GM18873 (cell line): ENCODE measurements around the gene SH3RF2.
"Not testable (repeated sequence)": the region's sequence is repeated elsewhere in the genome, so short reads cannot be mapped to it uniquely, and the experiment has no call there.

Source experiments
- ATAC-seq: cut with Tn5 transposase; IDR thresholded peaks from one replicate; pipeline ENCODE4 v1.9.1; 2021; ENCODE audit warnings: mild to moderate bottlenecking, moderate library complexity, moderate number of reproducible peaks; ENCODE audit not compliant: unreplicated experiment, low FRiP score

The SH3RF2 gene

GRCh38 chr5:146001544-146002190, 65.3 kb downstream of the SH3RF2 start:
- ATAC-seq, result no peak

GRCh38 chr5:146002491-146002890, 66.1 kb downstream of the SH3RF2 start:
- no peak for ATAC-seq

DNA sequence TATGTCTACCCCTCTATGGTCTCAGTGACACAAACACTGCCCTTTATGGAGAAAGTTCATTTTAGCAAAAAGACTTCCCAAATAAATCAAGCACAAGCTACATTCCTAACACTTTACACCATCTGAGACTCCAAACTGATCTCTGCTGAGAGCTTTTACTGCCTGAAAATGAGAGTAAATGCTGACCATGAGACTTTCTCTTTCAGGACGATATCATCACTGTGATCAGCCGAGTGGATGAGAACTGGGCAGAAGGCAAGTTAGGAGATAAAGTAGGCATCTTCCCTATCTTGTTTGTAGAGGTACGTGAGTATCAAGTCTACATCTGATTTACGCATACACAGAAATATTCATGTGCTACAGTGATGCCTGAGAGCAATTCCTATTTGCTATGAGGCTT, 67.5 kb downstream of the SH3RF2 start:
- no peak for ATAC-seq

GRCh38 chr5:146005264-146005663, 68.9 kb downstream of the SH3RF2 start:
- no peak for ATAC-seq

- ATAC-seq, result no peak
These were observed 69.3 kb downstream of the SH3RF2 start for GRCh38 chr5:146005723-146006122.

DNA sequence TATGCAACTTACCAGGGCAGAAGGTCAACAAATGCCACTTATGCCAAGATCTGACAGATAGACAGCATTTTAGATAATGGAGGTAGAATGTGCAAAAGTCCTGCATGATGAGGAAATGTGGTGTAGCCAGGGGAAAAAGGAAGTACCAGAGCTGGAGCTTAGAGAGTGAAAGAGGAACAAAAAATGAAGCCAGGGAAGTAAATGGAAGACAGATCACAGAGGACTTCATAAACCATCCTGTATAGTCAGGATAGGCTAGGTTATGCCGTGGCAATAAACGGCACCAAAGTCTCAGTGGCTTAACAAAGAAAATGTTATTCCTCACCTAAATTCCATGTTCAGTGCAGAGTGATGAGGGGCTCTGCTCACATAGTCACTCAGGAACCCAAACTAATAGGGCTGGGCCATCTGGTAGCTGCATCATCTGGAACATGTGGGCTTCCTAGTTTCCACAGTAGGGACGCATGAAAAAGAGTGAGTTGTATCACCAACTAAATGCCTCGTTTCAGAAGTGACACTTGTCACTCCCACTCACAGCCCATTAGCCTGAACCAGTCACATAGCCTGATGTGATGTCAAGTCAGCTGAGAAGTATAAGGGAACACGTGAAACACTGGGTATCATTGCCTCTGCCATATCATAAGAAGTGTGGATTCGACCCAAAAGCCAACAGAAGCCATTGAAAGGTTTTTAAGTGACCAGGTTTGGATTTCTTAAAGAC, 70.3 kb downstream of the SH3RF2 start:
- no peak for ATAC-seq

DNA sequence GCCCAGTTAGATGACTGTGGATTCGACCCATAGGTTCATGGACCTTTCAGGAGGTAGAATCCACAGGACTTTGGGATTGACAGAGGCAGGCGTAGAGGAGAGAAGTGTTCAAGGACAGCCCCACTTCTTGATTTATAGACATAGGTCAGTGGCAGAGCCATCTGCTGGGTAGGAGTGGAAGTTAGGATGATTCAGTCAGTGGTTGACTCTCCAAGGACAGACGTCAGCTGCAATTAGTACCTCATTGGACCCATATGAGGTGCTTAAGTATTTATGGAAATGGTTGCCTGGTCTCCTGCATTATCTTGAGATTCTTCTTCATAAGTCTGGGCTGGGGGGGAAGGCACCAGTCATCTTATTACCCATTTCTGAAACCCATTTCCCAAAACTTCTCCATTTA, 70.9 kb downstream of the SH3RF2 start:
- ATAC-seq, result no peak

DNA sequence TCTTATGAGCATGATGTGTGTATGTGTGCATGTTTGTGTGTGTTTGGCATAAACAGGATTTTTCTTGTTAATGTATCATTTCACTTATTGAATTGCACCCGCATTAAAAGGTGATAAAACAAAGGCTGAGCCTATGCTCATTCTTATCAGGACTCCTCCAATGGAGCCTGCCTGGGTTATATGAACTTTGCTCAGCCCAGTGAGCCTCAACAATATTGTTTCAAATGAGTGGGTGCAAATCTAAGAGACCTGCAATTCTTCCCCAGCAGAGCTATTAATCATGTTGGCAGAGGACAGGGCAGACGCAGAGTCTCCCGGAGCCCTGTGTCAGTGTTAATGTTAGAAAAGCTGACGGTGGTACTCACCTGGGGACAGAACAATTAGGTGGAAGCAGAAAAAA, 71.6 kb downstream of the SH3RF2 start:
- no peak for ATAC-seq

DNA sequence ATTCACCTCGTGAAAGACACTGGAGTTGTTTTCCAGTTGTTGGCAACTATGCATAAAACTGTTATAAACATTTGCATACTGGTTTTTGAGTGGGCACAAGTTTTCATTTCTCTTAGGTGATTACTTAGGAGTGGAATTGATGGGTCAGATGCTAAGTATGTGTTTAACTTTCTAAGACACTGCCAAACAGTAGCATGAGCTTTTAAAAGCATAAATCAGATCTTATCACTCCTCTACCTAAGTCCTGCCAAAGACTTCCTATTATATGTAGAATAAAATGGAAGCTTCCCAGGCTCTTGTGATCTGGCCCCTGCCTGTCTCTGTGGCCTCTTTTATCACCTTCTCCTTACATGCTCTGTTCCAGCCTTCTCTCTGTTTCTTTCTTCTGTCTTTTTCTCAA, 72.6 kb downstream of the SH3RF2 start:
- no peak for ATAC-seq

GRCh38 chr5:146010447-146010846, 74.1 kb downstream of the SH3RF2 start:
- ATAC-seq, result not testable (repeated sequence)

GRCh38 chr5:146013761-146014160, 77.4 kb downstream of the SH3RF2 start:
- ATAC-seq, result no peak

DNA sequence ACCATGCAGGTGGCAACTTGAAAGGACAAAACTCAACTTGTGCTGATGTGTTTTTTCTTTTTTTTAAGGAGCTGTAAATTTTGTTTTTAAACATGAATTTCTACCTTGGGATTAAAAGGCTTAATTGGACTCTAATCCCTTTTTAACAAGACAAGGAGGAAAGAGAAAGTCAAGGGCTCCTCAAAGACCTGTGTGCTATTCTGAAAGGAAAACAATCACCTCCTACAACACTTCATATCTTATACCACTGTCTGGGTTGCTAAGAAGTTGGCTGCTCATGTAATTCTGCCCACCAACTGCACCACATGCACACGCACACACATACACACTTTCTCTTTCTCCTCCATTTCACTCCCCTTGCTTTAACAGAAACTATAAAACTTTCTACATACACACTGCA, 78.6 kb downstream of the SH3RF2 start:
- no peak for ATAC-seq

DNA sequence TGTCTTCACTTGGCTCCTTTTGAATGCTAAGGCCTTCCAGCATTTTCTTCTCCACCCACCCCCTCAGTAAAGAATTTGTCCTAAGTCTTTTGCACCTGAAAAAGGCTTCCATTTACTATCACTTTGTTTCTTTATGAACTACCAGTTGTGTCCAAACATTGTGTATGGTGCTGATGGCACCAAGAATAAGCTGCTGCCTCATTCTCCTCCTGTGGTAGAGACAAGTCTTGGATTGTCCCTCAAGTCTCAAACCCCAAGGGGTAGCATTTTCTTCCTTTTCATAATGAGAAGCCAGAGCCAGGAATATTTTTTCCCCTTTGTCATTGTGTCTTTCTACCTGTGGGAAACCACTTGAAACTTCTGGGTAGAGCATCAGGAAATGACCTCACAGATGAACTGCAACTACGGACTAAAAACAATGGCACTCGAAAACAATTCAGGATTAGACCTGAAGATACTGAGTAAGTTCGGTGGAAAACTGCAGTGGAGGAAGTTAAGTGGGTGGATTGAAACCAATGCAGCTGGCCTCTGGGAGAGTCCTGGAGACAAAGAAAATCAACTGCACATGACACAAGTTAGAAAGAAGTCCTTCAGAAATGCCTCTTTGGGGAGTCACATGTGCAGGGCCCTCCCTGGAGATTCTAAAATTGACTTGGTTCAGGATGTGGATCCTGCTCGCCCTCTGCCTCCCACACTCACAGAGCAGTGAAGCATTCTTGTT, 80.5 kb downstream of the SH3RF2 start:
- ATAC-seq, result no peak

DNA sequence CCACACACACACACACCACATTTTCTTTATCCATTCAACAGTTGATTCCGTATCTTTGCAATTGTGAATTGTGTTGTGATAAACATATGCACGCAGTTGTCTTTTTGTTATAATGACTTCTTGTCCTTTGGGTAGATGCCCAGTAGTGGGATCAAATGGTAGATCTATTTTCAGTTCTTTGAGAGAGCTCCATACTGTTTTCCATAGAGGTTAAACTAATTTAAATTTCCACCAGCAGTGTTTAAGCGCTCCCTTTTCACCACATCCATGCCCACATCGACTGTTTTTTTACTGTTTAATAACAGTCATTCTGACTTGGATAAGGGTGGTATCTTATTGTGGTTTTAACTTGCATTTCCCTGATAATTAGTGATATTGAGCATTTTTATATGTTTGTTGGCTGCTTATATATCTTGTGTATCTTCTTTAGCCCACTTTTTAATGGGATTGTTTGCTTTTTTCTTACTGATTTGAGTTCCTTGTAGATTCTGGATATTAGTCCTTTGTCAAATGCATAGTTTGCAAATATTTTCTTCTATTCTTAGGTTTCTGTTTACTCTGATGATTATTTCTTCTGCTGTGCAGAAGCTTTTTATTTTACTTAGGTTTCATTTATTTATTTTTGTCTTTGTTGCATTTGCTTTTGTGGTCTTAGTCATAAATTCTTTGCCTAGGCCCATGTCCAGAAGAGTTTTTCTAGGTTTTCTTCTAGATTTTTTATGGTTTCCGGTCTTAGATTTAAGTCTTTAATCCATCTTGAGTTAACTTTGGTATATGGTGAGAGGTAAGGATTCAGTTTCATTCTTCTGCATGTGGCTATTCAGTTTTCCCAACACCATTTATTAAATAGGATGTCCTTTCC, 82.4 kb downstream of the SH3RF2 start:
- ATAC-seq, result no peak

DNA sequence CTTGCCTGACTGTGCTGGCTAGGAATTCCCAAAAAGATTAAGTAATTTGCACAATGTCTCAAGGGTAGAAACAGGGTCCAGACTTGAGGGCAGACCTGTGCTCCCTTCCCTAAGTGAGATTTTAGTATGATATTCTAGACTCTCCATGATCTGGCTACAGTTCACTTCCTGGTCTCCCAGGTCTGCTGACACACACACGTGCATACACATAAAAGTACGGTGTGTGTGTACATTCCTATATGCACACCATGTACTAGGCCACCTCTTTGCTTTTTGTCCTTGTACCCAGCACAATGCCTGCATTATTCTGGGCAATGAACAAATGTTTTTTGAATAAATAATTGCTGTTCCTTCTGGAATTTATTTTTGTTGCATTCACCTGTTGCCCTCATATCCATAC, 83.7 kb downstream of the SH3RF2 start:
- ATAC-seq, result no peak

DNA sequence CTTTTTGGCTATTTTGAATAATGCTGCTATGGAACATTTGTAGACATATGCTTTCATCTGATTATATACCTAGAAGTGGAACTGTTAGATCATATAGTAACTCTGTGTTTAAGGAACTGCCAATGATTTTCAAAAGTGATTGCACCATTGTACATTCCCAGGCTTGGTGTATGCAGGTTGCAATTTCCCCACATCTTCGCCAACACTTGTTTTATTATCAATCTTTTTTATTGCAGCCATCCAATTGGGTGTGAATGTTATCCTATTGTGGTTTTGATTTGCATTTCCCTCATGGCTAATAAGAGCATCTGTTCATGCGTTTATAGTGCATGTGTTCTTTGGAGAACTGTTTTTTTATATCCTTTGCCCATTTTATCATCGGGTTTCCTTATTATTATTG, 87.7 kb downstream of the SH3RF2 start:
- ATAC-seq, result no peak

DNA sequence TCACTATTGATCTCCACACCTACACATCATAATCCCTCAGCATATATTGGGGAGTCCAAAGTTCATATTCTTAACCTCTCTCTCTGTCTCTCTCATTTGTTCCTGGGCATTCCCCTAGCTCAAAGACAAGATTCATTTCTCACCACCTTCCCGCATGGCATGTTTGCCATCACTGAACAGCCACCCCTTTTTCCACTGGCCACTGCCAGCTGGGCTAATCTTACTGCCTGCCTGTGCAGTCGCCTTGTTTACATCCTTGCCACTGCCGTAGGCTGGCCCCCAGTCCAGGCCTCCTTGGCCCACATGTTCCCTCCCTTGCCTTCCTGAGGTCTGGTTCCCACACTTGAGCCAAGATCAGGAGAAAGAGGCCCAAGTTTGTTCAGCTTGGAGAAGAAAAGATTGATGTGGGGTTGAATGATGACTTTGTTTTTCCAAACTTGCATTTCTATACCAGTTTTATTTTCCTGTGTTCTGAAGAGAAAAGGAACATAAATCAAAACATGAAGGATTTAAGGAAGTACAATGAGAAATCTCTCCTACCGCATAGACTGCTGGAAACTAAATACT, 88.8 kb downstream of the SH3RF2 start:
- ATAC-seq, result no peak

- no peak for ATAC-seq
These were observed 89.3 kb downstream of the SH3RF2 start for GRCh38 chr5:146025681-146026080.

- no peak for ATAC-seq
These were observed 90.1 kb downstream of the SH3RF2 start for GRCh38 chr5:146026307-146027010.

DNA sequence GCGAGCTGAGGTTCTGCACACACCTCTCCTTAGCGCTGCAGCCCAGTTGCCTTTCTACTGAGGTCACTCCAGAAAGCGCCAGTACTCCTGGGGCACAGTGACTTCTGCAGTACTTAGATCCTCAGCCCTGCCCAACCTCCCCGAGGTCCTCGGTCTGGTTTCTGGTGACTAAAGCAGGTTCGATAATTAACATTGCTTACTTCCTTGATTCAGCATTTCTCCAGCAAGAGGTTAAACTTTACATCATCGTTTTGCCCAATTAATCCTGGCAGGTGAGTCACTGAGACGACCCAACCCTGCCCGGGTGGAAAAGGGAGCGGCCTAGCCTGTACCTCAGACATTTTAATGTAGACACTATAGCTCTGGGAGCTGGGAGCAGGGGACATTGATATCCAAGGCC, 91.4 kb downstream of the SH3RF2 start:
- ATAC-seq, result no peak
